GM18526 (cell line): ENCODE results near the gene ADNP2.
A peak's percentile ranks its signal among the peaks of the same experiment; 100 is the strongest.

ENCODE experiments used
- POLR2A ChIP-seq: IDR thresholded peaks from 3 replicates; pipeline ENCODE4 v1.6.1; 2011; ENCODE audit not compliant: insufficient read length; ENCODE audit errors: extremely low read depth

The ADNP2 gene

DNA sequence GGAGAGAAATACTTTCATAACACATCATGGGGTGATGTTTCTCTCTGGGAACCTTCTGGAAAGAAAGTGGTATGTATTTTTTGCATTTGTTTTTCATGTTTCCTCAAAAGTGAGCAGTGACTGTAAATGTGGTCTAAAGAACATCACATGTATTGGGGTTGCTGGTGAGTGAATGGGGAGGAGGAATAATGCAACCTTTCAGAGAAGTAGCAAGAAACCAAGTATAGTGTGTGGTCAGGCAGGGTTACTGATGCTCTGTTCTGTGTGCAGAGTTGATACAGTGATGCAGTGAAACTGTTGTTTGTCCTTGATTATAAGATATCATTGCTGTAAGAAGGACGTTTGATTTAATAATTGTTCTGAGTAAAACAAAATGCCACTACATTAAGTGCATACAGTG, 24.1 kb downstream of the ADNP2 start:
- no peak for TF ChIP-seq POLR2A

- TF ChIP-seq POLR2A, result no peak
Measured at GRCh38 chr18:80135136-80135535, 26.1 kb downstream of the ADNP2 start.

- TF ChIP-seq POLR2A, result no peak
Measured at GRCh38 chr18:80136679-80137078, 27.6 kb downstream of the ADNP2 start.

DNA sequence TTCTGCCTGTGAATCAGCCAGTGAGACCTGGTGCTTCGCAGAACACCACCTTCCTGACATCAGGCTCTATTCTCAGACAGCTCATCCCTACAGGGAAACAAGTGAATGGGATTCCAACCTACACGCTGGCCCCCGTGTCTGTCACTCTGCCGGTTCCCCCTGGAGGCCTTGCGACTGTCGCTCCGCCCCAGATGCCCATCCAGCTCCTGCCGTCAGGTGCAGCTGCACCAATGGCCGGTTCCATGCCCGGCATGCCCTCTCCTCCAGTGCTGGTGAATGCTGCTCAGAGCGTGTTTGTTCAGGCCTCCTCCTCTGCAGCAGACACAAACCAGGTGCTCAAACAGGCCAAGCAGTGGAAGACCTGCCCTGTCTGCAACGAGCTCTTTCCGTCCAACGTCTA, 28.1 kb downstream of the ADNP2 start:
- TF ChIP-seq POLR2A, result no peak

- no peak for TF ChIP-seq POLR2A
Measured at GRCh38 chr18:80137976-80138375, 28.9 kb downstream of the ADNP2 start.

GRCh38 chr18:80140455-80140985, 31.5 kb downstream of the ADNP2 start:
- TF ChIP-seq POLR2A, result no peak

GRCh38 chr18:80143881-80144280, 34.8 kb downstream of the ADNP2 start:
- no peak for TF ChIP-seq POLR2A

DNA sequence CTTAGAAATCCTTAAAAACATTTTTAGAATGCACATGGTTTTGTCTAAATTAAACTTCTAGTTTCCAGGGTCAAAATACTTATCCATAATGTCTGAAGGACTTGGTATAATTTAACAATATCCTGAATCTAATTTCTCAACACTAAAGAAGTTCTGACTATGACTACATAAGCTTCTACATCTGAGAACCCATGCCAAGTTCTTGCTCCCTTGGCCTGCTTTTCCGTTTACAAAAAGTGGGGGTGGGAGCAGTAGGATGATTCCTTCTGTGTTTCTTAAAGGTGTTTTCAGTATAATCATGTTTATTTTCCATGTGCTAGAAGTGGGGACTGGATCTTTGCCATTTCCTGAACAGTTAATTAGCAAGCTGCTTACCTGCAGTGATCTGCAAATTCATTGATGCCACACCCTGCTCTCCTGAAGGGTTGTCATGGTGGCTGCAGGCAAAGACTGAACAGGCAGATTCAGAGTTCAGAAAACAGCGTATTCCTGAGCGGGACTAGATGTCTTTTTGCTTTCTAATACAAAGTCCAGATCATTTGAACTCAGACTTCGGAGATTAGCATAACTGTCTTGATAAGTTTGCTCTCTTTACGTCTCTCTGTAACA, 36.2 kb downstream of the ADNP2 start:
- TF ChIP-seq POLR2A, result no peak

DNA sequence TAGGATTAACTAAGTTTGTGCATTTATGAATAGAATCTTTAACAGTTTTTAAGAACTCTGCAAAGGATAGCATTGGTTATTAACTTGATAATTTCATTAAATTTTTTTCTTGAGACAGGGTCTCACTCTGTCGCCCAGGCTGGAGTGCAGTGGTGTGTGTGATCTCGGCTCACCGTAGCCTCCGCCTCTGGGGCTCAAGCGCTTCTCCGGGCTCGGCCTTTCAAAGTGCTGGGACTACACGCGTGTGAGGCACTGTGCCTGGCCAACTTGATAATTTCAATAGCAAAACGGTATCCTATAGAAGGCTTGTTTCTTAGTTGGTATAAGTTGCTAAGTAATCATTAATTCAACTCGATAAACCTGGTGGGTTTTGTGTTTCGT, 38.0 kb downstream of the ADNP2 start:
- no peak for TF ChIP-seq POLR2A

GRCh38 chr18:80147418-80148325, 38.6 kb downstream of the ADNP2 start:
- peak; percentile 66 for TF ChIP-seq POLR2A

DNA sequence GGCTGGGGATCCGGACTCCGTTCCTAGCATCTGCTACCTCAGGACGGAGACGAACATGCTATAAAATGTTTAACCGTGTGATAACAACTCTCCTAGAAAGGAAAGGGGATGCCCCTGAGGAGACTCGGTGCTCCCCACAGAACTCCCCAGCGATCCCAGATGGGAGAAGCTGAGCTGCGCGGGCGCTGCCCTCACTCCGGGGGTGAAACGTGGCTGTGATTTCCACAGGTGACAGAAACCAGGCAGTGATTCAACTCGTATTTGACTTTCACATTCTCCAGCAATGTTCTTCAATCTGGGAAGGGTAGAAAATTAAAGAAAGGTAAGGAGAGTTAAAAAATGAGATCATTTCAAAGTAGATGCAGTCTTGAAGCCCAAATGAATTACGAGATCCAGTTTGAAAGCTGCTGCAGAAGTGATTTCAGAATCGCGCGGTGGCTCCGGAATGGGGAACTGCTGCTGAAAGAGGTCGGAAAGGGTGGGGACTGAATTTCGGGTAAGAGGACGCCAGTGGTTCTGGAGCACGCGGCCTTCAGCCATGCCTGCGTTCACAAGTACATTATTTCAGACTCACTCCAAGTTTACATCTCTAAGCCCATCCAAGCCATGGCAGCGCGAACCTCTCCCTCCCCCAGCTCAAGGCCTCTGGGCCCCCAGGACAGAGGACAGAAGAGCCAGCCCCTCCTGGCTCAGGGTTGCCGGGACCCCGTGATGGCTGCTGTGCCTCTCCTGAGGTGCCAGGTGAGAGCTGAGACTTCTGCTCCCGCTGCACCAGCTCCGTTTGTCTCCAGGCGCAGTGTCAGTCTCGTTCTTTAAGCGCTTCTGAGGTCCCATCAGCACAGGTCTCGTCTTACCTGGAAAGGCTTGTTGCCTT, 39.5 kb downstream of the ADNP2 start:
- no peak for TF ChIP-seq POLR2A

GRCh38 chr18:80149667-80150066, 40.6 kb downstream of the ADNP2 start:
- no peak for TF ChIP-seq POLR2A

GRCh38 chr18:80154293-80154692, 45.2 kb downstream of the ADNP2 start:
- TF ChIP-seq POLR2A, result no peak

DNA sequence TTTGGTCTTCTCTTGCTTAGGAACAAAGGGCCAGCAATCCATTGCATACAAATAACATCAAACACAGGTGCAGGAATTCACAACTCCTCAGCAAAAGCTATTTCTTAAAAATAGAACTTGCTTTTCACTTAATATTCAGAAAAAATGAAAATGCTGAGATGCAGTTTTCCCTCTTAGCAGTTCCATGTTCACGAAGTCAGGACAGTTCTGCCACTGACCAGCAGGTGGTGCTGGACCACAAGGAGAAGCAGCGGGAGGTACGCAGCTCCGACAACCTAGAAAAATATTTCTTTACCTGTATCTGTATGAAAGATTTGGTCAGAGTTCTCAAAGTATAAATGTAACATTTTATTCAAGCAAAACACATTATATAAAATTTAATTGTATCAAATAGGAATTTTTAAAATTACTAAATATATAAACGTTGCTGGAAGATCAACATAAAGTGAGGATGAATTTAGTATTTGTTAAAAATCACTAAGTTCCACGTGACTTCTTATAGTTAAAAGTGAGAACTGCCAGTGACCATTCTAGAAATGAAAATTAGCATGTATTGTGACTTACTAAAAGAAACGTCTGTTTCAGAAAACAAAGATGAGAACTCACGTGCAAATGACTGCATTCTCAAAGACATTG, 48.8 kb downstream of the ADNP2 start:
- TF ChIP-seq POLR2A, result no peak

- no peak for TF ChIP-seq POLR2A
Measured at GRCh38 chr18:80158365-80158764, 49.3 kb downstream of the ADNP2 start.
